ENCODE measurements around the gene ERC2.

Gene ERC2

GRCh38 chr3:56025326-56025725, 442.9 kb downstream of the ERC2 start:
- H3K9me2 ChIP-seq (replicated peaks; ENCODE audit: insufficient read depth, low read length): no peaks in the 10 kb centered on the region
- H3K79me2 ChIP-seq (ENCODE audit: insufficient read depth, low read length): no peaks in the 10 kb centered on the region
- TF ChIP-seq, protein P1, sequence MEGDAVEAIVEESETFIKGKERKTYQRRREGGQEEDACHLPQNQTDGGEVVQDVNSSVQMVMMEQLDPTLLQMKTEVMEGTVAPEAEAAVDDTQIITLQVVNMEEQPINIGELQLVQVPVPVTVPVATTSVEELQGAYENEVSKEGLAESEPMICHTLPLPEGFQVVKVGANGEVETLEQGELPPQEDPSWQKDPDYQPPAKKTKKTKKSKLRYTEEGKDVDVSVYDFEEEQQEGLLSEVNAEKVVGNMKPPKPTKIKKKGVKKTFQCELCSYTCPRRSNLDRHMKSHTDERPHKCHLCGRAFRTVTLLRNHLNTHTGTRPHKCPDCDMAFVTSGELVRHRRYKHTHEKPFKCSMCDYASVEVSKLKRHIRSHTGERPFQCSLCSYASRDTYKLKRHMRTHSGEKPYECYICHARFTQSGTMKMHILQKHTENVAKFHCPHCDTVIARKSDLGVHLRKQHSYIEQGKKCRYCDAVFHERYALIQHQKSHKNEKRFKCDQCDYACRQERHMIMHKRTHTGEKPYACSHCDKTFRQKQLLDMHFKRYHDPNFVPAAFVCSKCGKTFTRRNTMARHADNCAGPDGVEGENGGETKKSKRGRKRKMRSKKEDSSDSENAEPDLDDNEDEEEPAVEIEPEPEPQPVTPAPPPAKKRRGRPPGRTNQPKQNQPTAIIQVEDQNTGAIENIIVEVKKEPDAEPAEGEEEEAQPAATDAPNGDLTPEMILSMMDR (IDR thresholded peaks at IDR 0.05; ENCODE audit: insufficient read depth, low read length, poor library complexity, severe bottlenecking): no peak
- no peak for TF ChIP-seq EZH2phosphoT487 (conservative IDR thresholded peaks at IDR 0.05; ENCODE audit: low read length)
- no peaks in the 10 kb centered on the region for H4K20me1 ChIP-seq (ENCODE audit: low read depth, low read length)
- H2AFZ ChIP-seq (ENCODE audit: low read depth, low read length, severe bottlenecking): no peak overlapping the region
- H3K27ac ChIP-seq (ENCODE audit: low read depth, low read length): no peak overlapping the region
- H3K27me3 ChIP-seq (ENCODE audit: low read length): no peaks in the 10 kb centered on the region
- H3K9ac ChIP-seq (ENCODE audit: low read length): no peak overlapping the region
- no peak overlapping the region for H3K4me3 ChIP-seq (ENCODE audit: insufficient read depth, low read length, poor library complexity, severe bottlenecking)
- no peaks in the 10 kb centered on the region for H3K36me3 ChIP-seq (ENCODE audit: low read length)
- no peaks in the 10 kb centered on the region for H3K9me3 ChIP-seq (ENCODE audit: insufficient read depth, low read length)
- H3K4me2 ChIP-seq (ENCODE audit: low read depth, low read length, poor library complexity, severe bottlenecking): no peak overlapping the region
- H3F3A ChIP-seq (ENCODE audit: insufficient read depth): no peaks in the 10 kb centered on the region

DNA sequence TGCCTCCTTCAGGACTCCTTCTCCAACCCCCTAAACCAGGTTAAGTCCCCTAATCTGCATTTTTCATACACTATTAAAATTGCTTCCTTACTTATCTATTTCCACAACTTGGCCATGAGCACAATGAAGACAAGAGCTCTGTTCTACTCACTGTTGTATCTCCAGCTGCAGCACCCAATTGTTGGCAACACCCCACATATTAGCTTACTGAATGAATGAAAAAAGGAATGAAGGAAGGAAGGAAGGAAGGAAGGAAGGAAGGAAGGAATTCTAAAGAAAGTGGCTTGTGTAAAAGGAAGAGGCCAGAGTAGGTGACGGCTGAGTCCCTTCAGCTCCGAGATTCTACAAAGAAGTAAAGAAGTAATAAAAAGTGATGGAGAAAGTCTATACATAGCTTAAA, 444.7 kb downstream of the ERC2 start:
- no peaks in the 10 kb centered on the region for H4K20me1 ChIP-seq (ENCODE audit: low read depth, low read length)
- no peak for TF ChIP-seq EZH2phosphoT487 (conservative IDR thresholded peaks at IDR 0.05; ENCODE audit: low read length)
- TF ChIP-seq, protein P1 (IDR thresholded peaks at IDR 0.05; ENCODE audit: insufficient read depth, low read length, poor library complexity, severe bottlenecking): no peak
- no peak overlapping the region for H3K27ac ChIP-seq (ENCODE audit: low read depth, low read length)
- no peaks in the 10 kb centered on the region for H3F3A ChIP-seq (ENCODE audit: insufficient read depth)
- no peaks in the 10 kb centered on the region for H3K9me3 ChIP-seq (ENCODE audit: insufficient read depth, low read length)
- no peaks in the 10 kb centered on the region for H3K79me2 ChIP-seq (ENCODE audit: insufficient read depth, low read length)
- no peaks in the 10 kb centered on the region for H3K9me2 ChIP-seq (replicated peaks; ENCODE audit: insufficient read depth, low read length)
- H3K4me2 ChIP-seq (ENCODE audit: low read depth, low read length, poor library complexity, severe bottlenecking): no peak overlapping the region
- no peak overlapping the region for H3K9ac ChIP-seq (ENCODE audit: low read length)
- H3K4me3 ChIP-seq (ENCODE audit: insufficient read depth, low read length, poor library complexity, severe bottlenecking): no peak overlapping the region
- no peaks in the 10 kb centered on the region for H3K36me3 ChIP-seq (ENCODE audit: low read length)
- H2AFZ ChIP-seq (ENCODE audit: low read depth, low read length, severe bottlenecking): no peak overlapping the region
- H3K27me3 ChIP-seq (ENCODE audit: low read length): no peaks in the 10 kb centered on the region

DNA sequence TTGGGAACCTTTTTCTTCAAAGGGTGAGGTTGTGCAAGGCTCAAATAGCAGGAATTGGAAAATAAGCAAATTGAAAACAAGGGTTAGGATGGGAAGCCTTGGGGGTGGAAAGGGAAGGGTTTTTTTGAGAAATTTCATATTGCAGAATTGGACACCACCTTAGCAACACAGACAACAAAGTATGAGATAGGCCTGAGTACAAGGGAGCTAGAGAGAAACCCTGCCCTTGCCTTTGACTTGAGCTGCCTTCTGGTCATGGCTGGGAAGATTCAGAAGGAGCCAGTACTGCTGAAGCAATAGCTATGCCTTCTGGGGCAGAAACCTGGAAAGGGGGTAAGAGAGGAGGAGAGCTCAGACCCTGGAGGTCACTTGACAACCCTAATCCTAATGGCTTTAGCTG, 445.6 kb downstream of the ERC2 start:
- H3K36me3 ChIP-seq (ENCODE audit: low read length): no peaks in the 10 kb centered on the region
- H3K27ac ChIP-seq (ENCODE audit: low read depth, low read length): no peak overlapping the region
- H3K4me3 ChIP-seq (ENCODE audit: insufficient read depth, low read length, poor library complexity, severe bottlenecking): no peak overlapping the region
- no peak overlapping the region for H3K9ac ChIP-seq (ENCODE audit: low read length)
- H4K20me1 ChIP-seq (ENCODE audit: low read depth, low read length): no peaks in the 10 kb centered on the region
- H3F3A ChIP-seq (ENCODE audit: insufficient read depth): no peaks in the 10 kb centered on the region
- H3K9me2 ChIP-seq (replicated peaks; ENCODE audit: insufficient read depth, low read length): no peaks in the 10 kb centered on the region
- H2AFZ ChIP-seq (ENCODE audit: low read depth, low read length, severe bottlenecking): no peak overlapping the region
- H3K27me3 ChIP-seq (ENCODE audit: low read length): no peaks in the 10 kb centered on the region
- H3K4me2 ChIP-seq (ENCODE audit: low read depth, low read length, poor library complexity, severe bottlenecking): no peak overlapping the region
- H3K79me2 ChIP-seq (ENCODE audit: insufficient read depth, low read length): no peaks in the 10 kb centered on the region
- H3K9me3 ChIP-seq (ENCODE audit: insufficient read depth, low read length): no peaks in the 10 kb centered on the region
- TF ChIP-seq, protein P1 (IDR thresholded peaks at IDR 0.05; ENCODE audit: insufficient read depth, low read length, poor library complexity, severe bottlenecking): no peak

All from SU-DHL-6 (cell line).